ENCODE data around the gene BNC1.
A peak's percentile ranks its signal among the peaks of the same experiment; 100 is the strongest.

Gene BNC1

DNA sequence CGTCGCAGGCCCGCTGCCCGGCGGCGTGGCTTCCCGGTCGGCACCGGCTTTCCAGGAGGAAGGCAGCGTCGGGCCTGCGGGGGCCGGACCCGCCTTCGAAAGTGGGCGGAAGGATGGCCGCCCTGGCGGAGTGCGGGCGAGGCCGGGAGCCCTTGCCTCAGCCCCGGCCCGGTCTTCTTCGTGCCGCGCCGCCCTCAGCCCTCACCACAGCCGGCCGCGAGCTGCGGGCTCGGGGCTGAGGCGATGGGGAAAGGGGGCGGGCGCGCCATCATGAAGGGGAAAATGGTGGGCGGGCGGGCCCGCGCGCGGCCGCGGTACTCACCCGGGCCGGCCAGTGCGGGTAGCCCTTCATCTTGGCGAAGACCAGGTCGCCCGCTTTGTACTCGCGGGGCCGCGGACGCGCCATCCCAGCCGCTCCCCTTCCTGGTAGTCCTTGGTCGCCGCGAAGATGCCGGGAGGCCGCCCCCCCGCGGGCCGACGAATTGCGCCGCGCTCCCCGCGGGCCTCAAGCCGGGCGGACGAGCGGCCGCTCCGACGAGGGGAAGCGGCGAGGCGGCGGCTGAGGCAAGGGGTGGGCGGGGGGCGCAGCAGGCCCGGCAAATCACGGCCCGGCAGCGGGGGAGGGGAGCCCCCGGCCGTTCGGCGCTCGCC is 77.3 kb downstream of the BNC1 start:
- TF ChIP-seq TCF12 (IDR thresholded peaks at IDR 0.05; ENCODE audit: low read depth) (no peak; the same call in 1 of the 2 replicates), CEBPB (IDR thresholded peaks at IDR 0.05) (no peak), FOXM1 (IDR thresholded peaks at IDR 0.05; ENCODE audit: borderline replicate concordance, low read depth) (no peak), RAD21 (IDR thresholded peaks at IDR 0.05; ENCODE audit: low read depth) (no peak), ZBTB7A (IDR thresholded peaks at IDR 0.05; ENCODE audit: low read depth) (no peak), YY1 (IDR thresholded peaks at IDR 0.05; ENCODE audit: low read depth) (peak; percentile 72), EGR1 (IDR thresholded peaks at IDR 0.05) (peak; percentile 35; the same call in 1 of the 2 replicates), TAF1 (IDR thresholded peaks at IDR 0.05; ENCODE audit: low read depth) (0 out of 2 replicates have a peak, but pooled peaks have one; percentile 38), NFIC (IDR thresholded peaks at IDR 0.05) (no peak)
- TF ChIP-seq, protein P1, sequence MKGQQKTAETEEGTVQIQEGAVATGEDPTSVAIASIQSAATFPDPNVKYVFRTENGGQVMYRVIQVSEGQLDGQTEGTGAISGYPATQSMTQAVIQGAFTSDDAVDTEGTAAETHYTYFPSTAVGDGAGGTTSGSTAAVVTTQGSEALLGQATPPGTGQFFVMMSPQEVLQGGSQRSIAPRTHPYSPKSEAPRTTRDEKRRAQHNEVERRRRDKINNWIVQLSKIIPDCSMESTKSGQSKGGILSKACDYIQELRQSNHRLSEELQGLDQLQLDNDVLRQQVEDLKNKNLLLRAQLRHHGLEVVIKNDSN (IDR thresholded peaks at IDR 0.05): no peak

DNA sequence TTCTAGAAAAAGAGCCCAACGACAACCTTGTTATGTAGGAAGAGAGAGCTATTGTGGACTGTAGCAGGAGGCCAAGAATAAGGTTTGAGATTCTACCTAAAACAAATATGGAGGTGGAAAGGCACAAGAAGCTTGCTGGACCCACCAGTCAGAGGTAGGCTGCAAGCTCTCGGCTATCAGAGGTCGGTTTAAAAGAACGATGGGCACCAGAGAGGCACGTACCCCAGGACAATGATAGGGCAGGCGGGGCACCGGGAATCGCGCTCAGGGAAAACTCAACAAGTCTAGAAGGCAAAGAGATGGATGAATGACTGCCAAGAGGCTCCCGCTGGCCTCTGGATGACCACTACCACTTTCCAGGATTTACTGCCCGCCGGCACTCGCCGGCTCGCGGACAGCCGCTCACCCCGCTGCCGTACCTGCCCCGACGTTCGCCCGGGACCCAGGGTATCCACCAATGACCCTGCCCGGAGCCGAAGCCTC is 77.9 kb downstream of the BNC1 start:
- TF ChIP-seq EGR1 (IDR thresholded peaks at IDR 0.05): no peak
- TF ChIP-seq EP300 (IDR thresholded peaks at IDR 0.05; ENCODE audit: borderline replicate concordance): no peak
- no peak for TF ChIP-seq NFIC (IDR thresholded peaks at IDR 0.05)
- TF ChIP-seq TAF1 (IDR thresholded peaks at IDR 0.05; ENCODE audit: low read depth): no peak
- TF ChIP-seq RAD21 (IDR thresholded peaks at IDR 0.05; ENCODE audit: low read depth): no peak
- no peak for TF ChIP-seq FOXM1 (IDR thresholded peaks at IDR 0.05; ENCODE audit: borderline replicate concordance, low read depth)

Measured in Ishikawa (cell line).